Measurements from ENCODE around the gene MCRIP1.

The MCRIP1 gene

GRCh38 chr17:81833160-81833920 is at the start of gene MCRIP1:
MCRIP1 (minus strand) TSS chr17:81833291; CDS start chr17:81824506, 8,785 bp downstream.
- peak within 1 kb of the TSS; percentile 81 for H3K4me3 ChIP-seq
- H3K9me3 ChIP-seq = no peaks in the 10 kb centered on the region
- peaks cover 9% of the 10 kb centered on the region for H3K4me1 ChIP-seq
- peaks cover 4% of the 10 kb centered on the region; the same call in 1 of the 2 replicates for H3K36me3 ChIP-seq (replicated peaks)
- H3K27me3 ChIP-seq (ENCODE audit: low read depth) = no peaks in the 10 kb centered on the region
- in situ Hi-C loops (cut with MboI; ENCODE audit: low sequenced_read_pairs) = no loop called here
- DNase-seq (ENCODE audit: low spot score in 2 of 2) = peak; percentile 91 to 97

GRCh38 chr17:81879121-81879520 is 46.0 kb upstream of the MCRIP1 start:
- Histone ChIP-seq H3K4me1 (no peaks in the 10 kb centered on the region), H3K4me3 (no peak overlapping the region), H3K27me3 (ENCODE audit: low read depth) (no peaks in the 10 kb centered on the region), H3K9me3 (no peaks in the 10 kb centered on the region), H3K36me3 (replicated peaks) (peaks cover 52% of the 10 kb centered on the region)
- in situ Hi-C loops (cut with MboI; ENCODE audit: low sequenced_read_pairs) = no loop called here
- no peak for DNase-seq (ENCODE audit: low spot score in 2 of 2)

GRCh38 chr17:81878294-81878693 is 45.2 kb upstream of the MCRIP1 start:
- H3K4me1 ChIP-seq = no peaks in the 10 kb centered on the region
- no peak overlapping the region for H3K4me3 ChIP-seq
- peaks cover 44% of the 10 kb centered on the region for H3K36me3 ChIP-seq (replicated peaks)
- no peaks in the 10 kb centered on the region for H3K9me3 ChIP-seq
- no peaks in the 10 kb centered on the region for H3K27me3 ChIP-seq (ENCODE audit: low read depth)
- DNase-seq (ENCODE audit: low spot score in 2 of 2) = no peak
- in situ Hi-C loops (cut with MboI; ENCODE audit: low sequenced_read_pairs) = no loop called here

GRCh38 chr17:81877569-81877968 is 44.5 kb upstream of the MCRIP1 start:
- DNase-seq (ENCODE audit: low spot score in 2 of 2) = no peak
- H3K4me3 ChIP-seq = no peak overlapping the region
- H3K36me3 ChIP-seq (replicated peaks) = peaks cover 39% of the 10 kb centered on the region
- H3K9me3 ChIP-seq = no peaks in the 10 kb centered on the region
- H3K4me1 ChIP-seq = no peaks in the 10 kb centered on the region
- H3K27me3 ChIP-seq (ENCODE audit: low read depth) = no peaks in the 10 kb centered on the region
- in situ Hi-C loops (cut with MboI; ENCODE audit: low sequenced_read_pairs) = no loop called here

GRCh38 chr17:81871387-81872230 is 38.5 kb upstream of the MCRIP1 start:
- DNase-seq (ENCODE audit: low spot score in 2 of 2) = peak; percentile 75 to 96
- H3K36me3 ChIP-seq (replicated peaks) = peaks cover 47% of the 10 kb centered on the region
- in situ Hi-C loops (cut with MboI; ENCODE audit: low sequenced_read_pairs) = no loop called here
- peak overlapping the region; percentile 84 for H3K4me3 ChIP-seq
- H3K9me3 ChIP-seq = no peaks in the 10 kb centered on the region
- H3K4me1 ChIP-seq = peaks cover 14% of the 10 kb centered on the region
- H3K27me3 ChIP-seq (ENCODE audit: low read depth) = no peaks in the 10 kb centered on the region

GRCh38 chr17:81870981-81871386 is 37.9 kb upstream of the MCRIP1 start, which contains the start of gene ARHGDIA:
ARHGDIA (minus strand) TSS chr17:81871337; CDS start chr17:81869930, 1,407 bp downstream.
- in situ Hi-C loops (cut with MboI; ENCODE audit: low sequenced_read_pairs) = no loop called here

GRCh38 chr17:81870131-81870980 is 37.3 kb upstream of the MCRIP1 start:
- peak overlapping the region; percentile 81 for H3K4me3 ChIP-seq
- peaks cover 59% of the 10 kb centered on the region for H3K36me3 ChIP-seq (replicated peaks)
- in situ Hi-C loops (cut with MboI; ENCODE audit: low sequenced_read_pairs) = no loop called here
- H3K4me1 ChIP-seq = peaks cover 14% of the 10 kb centered on the region
- peak; percentile 27 to 66 for DNase-seq (ENCODE audit: low spot score in 2 of 2)
- no peaks in the 10 kb centered on the region for H3K27me3 ChIP-seq (ENCODE audit: low read depth)
- no peaks in the 10 kb centered on the region for H3K9me3 ChIP-seq

More at GRCh38 chr17:81870981-81871386, 37.9 kb upstream of the MCRIP1 start, which contains the start of gene ARHGDIA:
- Histone ChIP-seq H3K4me1 (peaks cover 14% of the 10 kb centered on the region), H3K9me3 (no peaks in the 10 kb centered on the region), H3K4me3 (peak within 1 kb of the TSS; percentile 84), H3K36me3 (replicated peaks) (peaks cover 53% of the 10 kb centered on the region), H3K27me3 (ENCODE audit: low read depth) (no peaks in the 10 kb centered on the region)
- DNase-seq (ENCODE audit: low spot score in 2 of 2) = peak in 1 of 2 experiments; percentile 3

GRCh38 chr17:81869221-81870130 is 36.4 kb upstream of the MCRIP1 start:
- peaks cover 68% of the 10 kb centered on the region for H3K36me3 ChIP-seq (replicated peaks)
- peak overlapping the region; percentile 81 for H3K4me3 ChIP-seq
- DNase-seq (ENCODE audit: low spot score in 2 of 2) = peak in 1 of 2 experiments; percentile 78
- H3K4me1 ChIP-seq = peaks cover 14% of the 10 kb centered on the region
- H3K27me3 ChIP-seq (ENCODE audit: low read depth) = no peaks in the 10 kb centered on the region
- no peaks in the 10 kb centered on the region for H3K9me3 ChIP-seq
- in situ Hi-C loops (cut with MboI; ENCODE audit: low sequenced_read_pairs) = no loop called here

- in situ Hi-C loops (cut with MboI; ENCODE audit: low sequenced_read_pairs) = no loop called here
- peaks cover 14% of the 10 kb centered on the region for H3K4me1 ChIP-seq
- H3K36me3 ChIP-seq (replicated peaks) = peaks cover 75% of the 10 kb centered on the region
- H3K27me3 ChIP-seq (ENCODE audit: low read depth) = no peaks in the 10 kb centered on the region
- no peak overlapping the region for H3K4me3 ChIP-seq
- H3K9me3 ChIP-seq = no peaks in the 10 kb centered on the region
- peak; percentile 12 to 72 for DNase-seq (ENCODE audit: low spot score in 2 of 2)
Measured at GRCh38 chr17:81868674-81869220, 35.7 kb upstream of the MCRIP1 start.

- peaks cover 82% of the 10 kb centered on the region for H3K36me3 ChIP-seq (replicated peaks)
Measured at GRCh38 chr17:81867991-81868673, 35.0 kb upstream of the MCRIP1 start.

GRCh38 chr17:81867170-81867990 is 34.3 kb upstream of the MCRIP1 start:
- DNase-seq (ENCODE audit: low spot score in 2 of 2) = peak; percentile 38 to 72

More at GRCh38 chr17:81867991-81868673, 35.0 kb upstream of the MCRIP1 start:
- no peaks in the 10 kb centered on the region for H3K27me3 ChIP-seq (ENCODE audit: low read depth)
- no peak overlapping the region for H3K4me3 ChIP-seq
- DNase-seq (ENCODE audit: low spot score in 2 of 2) = peak in 1 of 2 experiments; percentile 47
- peaks cover 14% of the 10 kb centered on the region for H3K4me1 ChIP-seq
- H3K9me3 ChIP-seq = no peaks in the 10 kb centered on the region
- in situ Hi-C loops (cut with MboI; ENCODE audit: low sequenced_read_pairs) = no loop called here

More at GRCh38 chr17:81867170-81867990, 34.3 kb upstream of the MCRIP1 start:
- Histone ChIP-seq H3K36me3 (replicated peaks) (peaks cover 89% of the 10 kb centered on the region), H3K9me3 (no peaks in the 10 kb centered on the region), H3K27me3 (ENCODE audit: low read depth) (no peaks in the 10 kb centered on the region), H3K4me3 (no peak overlapping the region), H3K4me1 (peaks cover 17% of the 10 kb centered on the region)
- in situ Hi-C loops (cut with MboI; ENCODE audit: low sequenced_read_pairs) = no loop called here

Measured in HAP-1 (cell line).